Measurements from ENCODE around the gene SLC19A2. TPM values are rescaled to one million over a fixed set of nuclear protein-coding genes. Genes with fewer than 3 reads are reported as not detected.

The SLC19A2 gene
- total and polyA plus RNA-seq, 2 of the 13 experiments (the other 11 are each of a cell fraction or from before 2014, with no cell fraction given): 30.4 to 56.0 TPM

DNA sequence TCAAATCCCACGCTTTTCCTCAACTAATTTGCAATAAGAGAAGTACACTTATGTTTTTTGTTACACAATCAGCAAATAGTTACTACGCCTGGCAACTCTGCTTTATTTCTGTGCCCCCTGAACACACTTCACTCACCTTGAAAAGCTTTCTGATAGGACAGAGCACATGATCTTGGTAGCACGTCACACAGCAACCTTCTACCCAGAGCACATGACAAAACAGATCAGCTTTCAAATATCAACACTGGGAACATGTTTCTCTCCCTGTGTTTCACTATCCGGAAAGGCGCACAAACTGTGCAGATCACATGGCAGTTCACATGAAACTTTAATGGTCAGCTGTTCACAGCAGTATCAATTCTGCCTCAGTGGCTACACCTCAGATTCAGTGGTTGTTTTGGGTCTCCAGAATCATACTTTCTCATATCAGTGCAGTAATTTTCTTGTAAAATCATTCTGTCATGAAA lies 2.2 kb downstream of the SLC19A2 start:
- peak; percentile 5; the same call in 1 of the 3 replicates for ATAC-seq
- CTCF ChIA-PET (ENCODE audit: low intra/inter-chr PET ratio, low total read pairs): no interaction called here
- peak overlapping the region; percentile 91 for H3K4me2 ChIP-seq (ENCODE audit: low read depth, low read length)
- no peaks in the 10 kb centered on the region; a peak in 1 of 5 replicates for H3K36me3 ChIP-seq (replicated peaks in 1 of 2; ENCODE audit: control insufficient read depth in 1 of 2, insufficient read depth in 2 of 2, low read length in 2 of 2)
- peak overlapping the region; percentile 62 to 87 (median 81) for H3K4me3 ChIP-seq (replicated peaks in 1 of 3; ENCODE audit: insufficient read depth in 1 of 3, low read depth in 2 of 3, low read length in 3 of 3)
- 8% methylated on average over 5 of the region's 5 CpGs for whole genome bisulfite sequencing (ENCODE audit: low lambda C conversion rate)
- BruUV-seq (replicated peaks): no TSS peak
- in situ Hi-C loops (cut with HindIII; ENCODE audit: extremely low pct_ligation_motif_present, low pct_unique_long_range_greater_than_20kb) (no loop called here), intact Hi-C loops (cut with micrococcal nuclease; ENCODE audit: unreplicated experiment) (loop anchor here (10.0 kb wide), 1 partner anchor 379 kb away; the partner anchor contains the start of gene ATP1B1)
- H3K9me3 ChIP-seq (ENCODE audit: low read length): no peaks in the 10 kb centered on the region
- POLR2A ChIA-PET: no interaction called here
- DNase-seq (ENCODE audit: low spot score): peak; percentile 72
- H3K9ac ChIP-seq (ENCODE audit: insufficient read depth, low read depth, low read length): peak overlapping the region; percentile 92
- peaks cover 56% of the 10 kb centered on the region for H4K20me1 ChIP-seq (ENCODE audit: insufficient read depth, low read length)
- FAIRE-seq: peak; percentile 71
- no peak overlapping the region for H2AFZ ChIP-seq (ENCODE audit: low read length)
- H3K79me2 ChIP-seq (ENCODE audit: insufficient read depth, low read length): peaks cover 85% of the 10 kb centered on the region
- H3K4me1 ChIP-seq (ENCODE audit: insufficient read depth, low read length): peaks cover 71% of the 10 kb centered on the region
- peak overlapping the region; percentile 95 for H3K27ac ChIP-seq (ENCODE audit: extremely low read length, insufficient read depth, low read length)
- H3K27me3 ChIP-seq (ENCODE audit: control insufficient read depth in 1 of 2, insufficient read depth in 2 of 2, low read length in 2 of 2): no peaks in the 10 kb centered on the region; a peak in 1 of 5 replicates
- TF ChIP-seq ZNF34 (CRISPR knock-in tag; IDR thresholded peaks at IDR 0.05; ENCODE audit: borderline replicate concordance) (no peak), ZFP82 (CRISPR knock-in tag; IDR thresholded peaks at IDR 0.05; ENCODE audit: borderline replicate concordance) (no peak), ZNF224 (CRISPR knock-in tag; IDR thresholded peaks at IDR 0.05) (no peak), KLF12 (CRISPR knock-in tag; IDR thresholded peaks at IDR 0.05; ENCODE audit: borderline replicate concordance) (no peak), ZNF282 (IDR thresholded peaks at IDR 0.05; ENCODE audit: partially characterized antibody) (no peak), SMAD1 (CRISPR knock-in tag; IDR thresholded peaks at IDR 0.05; ENCODE audit: borderline replicate concordance, low read depth) (no peak), MAFF (IDR thresholded peaks at IDR 0.05; ENCODE audit: low read depth, low read length) (peak; percentile 15; the same call in 1 of the 2 replicates), RCOR2 (CRISPR knock-in tag; IDR thresholded peaks at IDR 0.05) (no peak), ZFP41 (CRISPR knock-in tag; IDR thresholded peaks at IDR 0.05; ENCODE audit: borderline replicate concordance) (no peak), ARNT (IDR thresholded peaks at IDR 0.05) (no peak), SOX6 (IDR thresholded peaks at IDR 0.05) (no peak), SOX6 (CRISPR knock-in tag; IDR thresholded peaks at IDR 0.05) (no peak), KDM5A (IDR thresholded peaks at IDR 0.05; ENCODE audit: borderline replicate concordance, low read length) (no peak), ZNF549 (CRISPR knock-in tag; IDR thresholded peaks at IDR 0.05) (no peak)
- TF ChIP-seq, protein P1, sequence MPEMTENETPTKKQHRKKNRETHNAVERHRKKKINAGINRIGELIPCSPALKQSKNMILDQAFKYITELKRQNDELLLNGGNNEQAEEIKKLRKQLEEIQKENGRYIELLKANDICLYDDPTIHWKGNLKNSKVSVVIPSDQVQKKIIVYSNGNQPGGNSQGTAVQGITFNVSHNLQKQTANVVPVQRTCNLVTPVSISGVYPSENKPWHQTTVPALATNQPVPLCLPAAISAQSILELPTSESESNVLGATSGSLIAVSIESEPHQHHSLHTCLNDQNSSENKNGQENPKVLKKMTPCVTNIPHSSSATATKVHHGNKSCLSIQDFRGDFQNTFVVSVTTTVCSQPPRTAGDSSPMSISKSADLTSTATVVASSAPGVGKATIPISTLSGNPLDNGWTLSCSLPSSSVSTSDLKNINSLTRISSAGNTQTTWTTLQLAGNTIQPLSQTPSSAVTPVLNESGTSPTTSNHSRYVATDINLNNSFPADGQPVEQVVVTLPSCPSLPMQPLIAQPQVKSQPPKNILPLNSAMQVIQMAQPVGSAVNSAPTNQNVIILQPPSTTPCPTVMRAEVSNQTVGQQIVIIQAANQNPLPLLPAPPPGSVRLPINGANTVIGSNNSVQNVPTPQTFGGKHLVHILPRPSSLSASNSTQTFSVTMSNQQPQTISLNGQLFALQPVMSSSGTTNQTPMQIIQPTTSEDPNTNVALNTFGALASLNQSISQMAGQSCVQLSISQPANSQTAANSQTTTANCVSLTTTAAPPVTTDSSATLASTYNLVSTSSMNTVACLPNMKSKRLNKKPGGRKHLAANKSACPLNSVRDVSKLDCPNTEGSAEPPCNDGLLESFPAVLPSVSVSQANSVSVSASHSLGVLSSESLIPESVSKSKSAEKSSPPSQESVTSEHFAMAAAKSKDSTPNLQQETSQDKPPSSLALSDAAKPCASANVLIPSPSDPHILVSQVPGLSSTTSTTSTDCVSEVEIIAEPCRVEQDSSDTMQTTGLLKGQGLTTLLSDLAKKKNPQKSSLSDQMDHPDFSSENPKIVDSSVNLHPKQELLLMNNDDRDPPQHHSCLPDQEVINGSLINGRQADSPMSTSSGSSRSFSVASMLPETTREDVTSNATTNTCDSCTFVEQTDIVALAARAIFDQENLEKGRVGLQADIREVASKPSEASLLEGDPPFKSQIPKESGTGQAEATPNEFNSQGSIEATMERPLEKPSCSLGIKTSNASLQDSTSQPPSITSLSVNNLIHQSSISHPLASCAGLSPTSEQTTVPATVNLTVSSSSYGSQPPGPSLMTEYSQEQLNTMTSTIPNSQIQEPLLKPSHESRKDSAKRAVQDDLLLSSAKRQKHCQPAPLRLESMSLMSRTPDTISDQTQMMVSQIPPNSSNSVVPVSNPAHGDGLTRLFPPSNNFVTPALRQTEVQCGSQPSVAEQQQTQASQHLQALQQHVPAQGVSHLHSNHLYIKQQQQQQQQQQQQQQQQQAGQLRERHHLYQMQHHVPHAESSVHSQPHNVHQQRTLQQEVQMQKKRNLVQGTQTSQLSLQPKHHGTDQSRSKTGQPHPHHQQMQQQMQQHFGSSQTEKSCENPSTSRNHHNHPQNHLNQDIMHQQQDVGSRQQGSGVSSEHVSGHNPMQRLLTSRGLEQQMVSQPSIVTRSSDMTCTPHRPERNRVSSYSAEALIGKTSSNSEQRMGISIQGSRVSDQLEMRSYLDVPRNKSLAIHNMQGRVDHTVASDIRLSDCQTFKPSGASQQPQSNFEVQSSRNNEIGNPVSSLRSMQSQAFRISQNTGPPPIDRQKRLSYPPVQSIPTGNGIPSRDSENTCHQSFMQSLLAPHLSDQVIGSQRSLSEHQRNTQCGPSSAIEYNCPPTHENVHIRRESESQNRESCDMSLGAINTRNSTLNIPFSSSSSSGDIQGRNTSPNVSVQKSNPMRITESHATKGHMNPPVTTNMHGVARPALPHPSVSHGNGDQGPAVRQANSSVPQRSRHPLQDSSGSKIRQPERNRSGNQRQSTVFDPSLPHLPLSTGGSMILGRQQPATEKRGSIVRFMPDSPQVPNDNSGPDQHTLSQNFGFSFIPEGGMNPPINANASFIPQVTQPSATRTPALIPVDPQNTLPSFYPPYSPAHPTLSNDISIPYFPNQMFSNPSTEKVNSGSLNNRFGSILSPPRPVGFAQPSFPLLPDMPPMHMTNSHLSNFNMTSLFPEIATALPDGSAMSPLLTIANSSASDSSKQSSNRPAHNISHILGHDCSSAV (CRISPR knock-in tag; IDR thresholded peaks at IDR 0.05; ENCODE audit: borderline replicate concordance): no peak
- TF ChIP-seq, protein P2, sequence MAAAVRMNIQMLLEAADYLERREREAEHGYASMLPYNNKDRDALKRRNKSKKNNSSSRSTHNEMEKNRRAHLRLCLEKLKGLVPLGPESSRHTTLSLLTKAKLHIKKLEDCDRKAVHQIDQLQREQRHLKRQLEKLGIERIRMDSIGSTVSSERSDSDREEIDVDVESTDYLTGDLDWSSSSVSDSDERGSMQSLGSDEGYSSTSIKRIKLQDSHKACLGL (CRISPR knock-in tag; IDR thresholded peaks at IDR 0.05): no peak

Measured in HepG2 (cell line).